Hypothalamus (tissue), 51 donors: ENCODE results near the gene VSTM2L.

Experiments used
- DNase-seq, 51 donors: peaks; one replicate each; lab custom pipeline; 2025; lab: John Stamatoyannopoulos, UW

Gene VSTM2L

DNA sequence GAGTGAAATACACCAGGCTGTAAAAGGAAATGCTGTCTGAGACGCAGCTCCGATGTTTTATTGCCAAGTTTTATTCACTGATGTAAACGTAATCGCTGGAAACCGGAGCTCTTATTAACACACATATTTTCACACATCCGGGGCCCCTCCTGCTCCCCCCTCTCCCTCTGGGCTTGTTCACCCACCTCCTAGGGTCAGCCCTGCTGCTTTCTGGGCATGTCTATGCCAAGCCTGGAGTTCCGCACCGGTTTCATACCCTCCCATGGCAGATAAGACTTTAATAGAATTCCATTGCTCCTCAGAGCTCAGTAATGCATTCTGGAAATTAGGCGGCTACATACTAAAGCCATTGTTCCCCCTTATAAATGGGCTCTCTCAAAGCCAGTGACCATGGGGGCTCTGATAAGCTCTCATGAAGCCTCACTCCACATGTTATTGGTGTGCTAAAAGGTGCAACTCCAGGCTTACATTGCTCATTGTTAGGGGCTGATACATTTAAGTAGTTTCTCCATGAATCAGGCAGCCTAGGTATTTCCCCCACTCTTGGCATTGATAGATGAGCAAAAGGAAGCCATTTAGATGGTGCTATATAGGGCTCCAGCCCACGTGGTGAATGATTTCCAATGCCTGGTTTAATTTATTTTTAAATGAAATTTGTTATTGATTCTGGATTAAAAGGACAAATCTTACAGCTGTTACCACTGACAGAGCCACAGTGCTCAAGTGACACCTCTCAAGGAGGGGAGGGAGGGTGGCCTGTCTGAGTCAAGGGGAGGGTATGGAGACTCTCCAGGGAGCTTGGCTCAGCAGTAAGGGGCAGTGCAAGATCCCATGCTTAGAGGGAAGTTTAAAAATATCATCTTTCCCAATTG is 4.5 kb upstream of the VSTM2L start:
- no peak for DNase-seq

DNA sequence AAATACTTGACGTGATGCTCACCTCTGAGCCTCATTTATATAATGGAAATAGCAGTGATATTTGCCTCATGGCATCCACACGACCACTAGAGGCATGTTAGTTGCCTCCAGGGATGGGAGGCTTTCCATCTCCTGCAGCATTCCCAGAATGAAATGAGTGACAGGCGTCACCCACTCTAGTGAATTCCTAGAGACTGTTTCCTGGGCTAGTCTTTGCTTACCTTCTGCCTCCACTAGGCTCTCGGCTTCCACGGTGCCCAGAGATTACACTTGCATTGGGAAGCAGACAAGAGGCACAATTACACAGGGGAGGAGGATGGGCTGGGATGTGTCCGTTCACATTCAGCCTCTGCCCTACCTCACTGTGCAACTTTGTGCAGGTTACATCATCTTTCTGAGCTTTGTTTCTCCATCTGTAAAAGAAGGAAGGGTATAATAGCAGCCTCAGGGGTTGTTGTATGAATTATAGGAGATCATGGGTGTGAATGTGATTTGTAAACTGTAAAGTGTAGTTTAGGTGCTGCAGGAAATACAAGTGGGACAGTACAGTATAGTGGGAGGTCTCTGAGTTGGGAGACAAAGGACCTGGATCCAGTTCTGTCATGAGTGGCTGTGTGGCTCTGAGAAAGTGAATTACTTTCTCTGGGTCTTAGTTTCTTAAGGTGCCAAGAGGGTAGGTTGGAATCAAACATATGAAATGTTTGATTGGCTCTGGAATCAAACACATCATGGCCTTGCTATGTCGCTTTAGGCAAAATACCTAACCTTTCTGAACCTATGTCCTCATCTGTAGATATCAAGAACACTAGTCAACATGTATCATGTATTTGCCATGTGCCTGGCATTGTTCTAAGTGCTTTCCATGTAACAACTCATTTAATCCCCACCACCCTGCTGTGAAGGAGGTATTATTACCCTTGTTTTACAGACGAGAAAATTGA is 3.6 kb upstream of the VSTM2L start:
- no peak for DNase-seq

DNA sequence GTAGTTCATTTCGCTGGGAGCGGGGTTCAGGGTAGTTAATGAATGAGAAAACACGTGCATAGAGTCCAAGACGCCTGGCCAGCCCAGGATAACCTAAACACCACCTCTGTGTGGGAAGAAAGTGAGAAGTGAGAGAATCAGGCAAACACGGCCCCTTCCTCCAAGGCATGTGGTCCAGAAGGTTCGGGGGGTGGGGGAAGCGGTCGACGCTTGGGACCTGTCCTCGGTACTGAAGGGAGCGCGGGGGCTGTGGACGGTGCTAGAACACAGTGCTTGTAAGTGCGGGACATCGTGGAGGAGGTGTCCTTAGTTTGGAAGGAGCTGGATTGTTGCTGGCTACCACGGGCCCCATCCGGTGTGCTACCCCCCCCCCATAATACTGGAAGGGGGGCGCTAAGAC is 1.7 kb upstream of the VSTM2L start:
- DNase-seq: no peak

DNA sequence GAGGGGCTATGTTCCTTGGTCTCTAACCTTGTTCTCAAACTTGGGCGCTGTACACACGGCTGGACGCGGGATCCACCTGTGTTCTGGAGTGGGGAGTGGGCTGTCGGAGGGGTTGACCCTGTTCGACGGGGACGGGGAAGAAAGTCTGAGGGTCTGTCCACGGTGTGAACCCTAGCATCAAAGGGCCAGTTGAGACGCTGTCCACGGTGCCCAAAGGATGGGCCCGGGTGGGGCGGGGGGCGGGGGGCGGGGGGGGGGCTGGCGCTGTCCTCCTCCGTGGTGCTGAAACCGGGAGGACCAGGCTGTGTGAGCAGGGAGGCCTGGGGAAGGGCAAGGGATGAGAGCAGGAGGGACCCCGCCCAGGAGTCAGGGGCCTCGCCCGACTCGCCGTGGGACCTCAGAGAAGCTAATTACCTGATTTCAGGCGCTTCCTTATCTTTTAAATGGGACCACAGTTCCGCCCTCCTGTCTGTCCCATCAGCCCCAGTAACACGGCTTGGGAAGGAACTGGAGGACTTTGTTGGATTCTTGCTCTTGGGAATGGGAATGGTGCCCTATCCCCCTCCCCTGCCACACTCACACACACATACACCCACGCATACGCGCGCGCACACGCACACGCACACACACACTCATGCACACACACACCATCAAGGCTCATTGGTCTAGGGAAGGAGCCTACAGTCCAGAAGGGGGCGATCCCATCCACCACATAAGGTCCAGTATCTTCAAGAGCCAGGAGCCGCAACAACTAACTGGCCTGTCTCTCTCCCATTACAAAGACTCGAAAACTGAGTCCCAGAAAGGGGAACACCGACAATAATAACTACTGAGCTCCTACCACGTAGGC is 1.0 kb upstream of the VSTM2L start:
- peak in 12 of 51 donors; percentile 5 to 26 (median 12) for DNase-seq

DNA sequence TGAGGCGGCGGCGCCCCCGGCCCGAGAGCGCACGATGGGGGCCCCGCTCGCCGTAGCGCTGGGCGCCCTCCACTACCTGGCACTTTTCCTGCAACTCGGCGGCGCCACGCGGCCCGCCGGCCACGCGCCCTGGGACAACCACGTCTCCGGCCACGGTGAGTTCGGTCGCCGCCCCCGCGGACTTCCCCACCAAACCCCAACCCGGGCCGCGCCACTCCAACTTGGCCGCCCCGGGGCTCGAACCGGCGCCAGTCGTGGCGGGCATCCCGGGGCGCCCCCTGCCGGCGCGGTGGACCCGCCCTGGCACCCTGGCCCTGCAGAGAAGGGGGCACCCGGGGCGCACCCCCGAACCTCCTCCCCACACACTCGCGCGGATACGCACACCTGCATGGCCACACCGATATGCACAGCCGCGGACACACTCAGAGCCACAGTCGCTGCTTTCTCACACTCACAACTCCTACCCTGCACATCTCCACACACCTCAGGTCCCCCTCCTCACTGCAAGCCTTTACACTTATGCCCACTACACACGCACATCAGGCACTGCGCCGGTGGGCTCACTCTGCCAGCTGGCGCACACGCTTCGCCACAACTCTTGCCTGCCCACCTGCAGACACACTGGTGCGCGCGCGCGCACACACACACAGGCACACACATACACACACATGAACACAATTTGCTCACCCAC is 535 bp downstream of the VSTM2L start:
- DNase-seq: peak in 3 of 51 donors; percentile 16 to 21 (median 20)

DNA sequence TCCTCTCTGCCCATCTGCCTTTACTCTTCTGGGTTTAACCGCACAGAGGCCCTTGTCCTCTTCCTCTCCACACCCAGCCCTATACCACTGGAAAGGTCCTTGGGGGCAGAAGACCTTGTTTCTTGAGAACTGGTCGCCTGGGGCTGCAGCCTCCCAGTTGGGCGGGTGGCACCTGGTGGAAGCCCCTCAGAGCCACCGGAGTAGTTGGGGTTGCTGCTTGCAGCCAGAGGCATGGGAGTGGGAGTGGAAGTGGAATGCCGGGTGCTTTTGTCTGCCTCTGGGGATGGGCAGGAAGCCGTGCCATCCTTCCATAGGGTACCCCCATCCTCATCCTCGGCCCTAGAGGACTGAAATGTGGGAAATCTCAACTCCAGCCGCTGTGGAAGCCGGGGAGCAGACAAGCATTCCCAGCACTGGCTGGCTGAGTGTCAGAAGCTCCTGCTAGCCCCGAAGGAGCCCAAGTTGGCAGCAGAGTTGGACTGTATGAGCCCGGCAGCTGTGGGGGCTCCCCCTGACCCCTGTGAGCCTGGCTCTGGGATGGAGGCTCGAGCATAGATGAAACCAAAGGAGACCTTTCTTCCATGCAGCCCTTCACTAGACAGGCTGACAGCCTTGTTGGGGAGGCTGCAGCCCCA is 1.2 kb downstream of the VSTM2L start:
- no peak for DNase-seq

DNA sequence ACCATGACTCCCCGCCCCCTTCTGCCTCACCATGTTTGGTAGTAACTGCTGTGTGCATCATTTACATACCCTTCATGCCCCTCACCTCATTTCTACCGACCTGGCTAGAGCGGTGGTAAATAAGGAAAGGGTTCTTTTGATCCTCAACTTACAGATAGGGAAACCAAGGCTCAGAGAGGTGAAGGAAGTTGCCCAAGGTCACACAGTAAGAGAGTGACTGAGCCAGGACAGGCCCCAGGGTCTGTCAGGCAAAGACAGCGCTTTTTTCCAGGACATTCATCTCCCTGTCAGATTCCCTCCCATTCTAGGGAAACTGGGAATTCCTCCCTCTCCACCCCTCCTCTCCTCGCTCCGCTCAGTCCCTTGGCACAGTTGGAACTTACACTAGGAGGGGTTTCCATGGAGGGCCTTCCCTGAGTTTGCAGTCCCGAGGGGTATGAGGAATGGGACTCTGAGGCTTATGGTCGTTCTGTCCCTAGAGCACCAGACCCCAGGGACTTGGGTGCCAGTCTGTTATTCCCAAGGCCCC is 2.0 kb downstream of the VSTM2L start:
- no peak for DNase-seq

DNA sequence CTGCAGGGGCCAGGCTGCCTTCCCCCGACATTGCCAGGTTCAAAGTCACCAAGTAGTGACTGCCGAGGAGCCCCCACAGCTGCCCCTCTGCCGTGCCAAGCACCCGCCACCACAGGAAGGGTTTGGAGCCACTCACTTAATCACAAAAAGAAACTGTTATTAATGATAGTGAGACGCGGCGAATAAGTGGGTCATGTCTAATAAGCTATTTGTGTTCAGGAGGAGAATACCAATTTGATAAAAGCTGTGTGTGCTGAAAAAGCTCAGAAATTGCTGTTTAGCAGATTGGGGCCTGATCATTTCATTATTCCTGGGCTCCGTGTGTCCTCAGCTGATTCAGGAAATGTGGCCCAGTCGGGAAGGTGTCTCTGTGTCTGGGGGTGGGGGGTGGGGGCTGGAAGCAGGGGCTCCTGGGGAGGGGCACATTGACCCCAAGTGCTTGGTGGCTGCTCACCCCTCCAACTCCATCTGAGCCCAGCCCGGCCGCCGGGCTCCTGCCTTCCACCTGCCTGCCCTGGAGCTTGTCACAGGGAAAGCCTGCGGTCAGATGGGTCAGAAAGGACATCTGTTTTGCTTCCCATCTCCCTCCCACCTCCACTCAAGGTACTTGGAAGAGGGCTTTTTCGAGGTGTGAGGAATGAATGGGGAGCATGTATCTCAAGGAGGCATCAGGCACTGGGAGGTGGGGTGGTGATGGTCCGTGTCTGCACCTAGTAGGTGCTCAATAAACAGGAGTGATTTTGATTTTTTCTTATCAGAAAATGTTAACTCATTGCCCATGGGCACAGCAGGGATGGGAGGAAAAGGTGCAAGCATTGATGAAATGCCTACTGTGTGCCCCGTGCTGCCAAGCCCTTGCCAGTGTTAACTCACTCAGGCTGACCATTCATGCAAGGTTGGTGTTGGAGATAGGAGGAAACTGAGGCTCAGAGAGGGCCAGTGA is 3.0 kb downstream of the VSTM2L start:
- no peak for DNase-seq

DNA sequence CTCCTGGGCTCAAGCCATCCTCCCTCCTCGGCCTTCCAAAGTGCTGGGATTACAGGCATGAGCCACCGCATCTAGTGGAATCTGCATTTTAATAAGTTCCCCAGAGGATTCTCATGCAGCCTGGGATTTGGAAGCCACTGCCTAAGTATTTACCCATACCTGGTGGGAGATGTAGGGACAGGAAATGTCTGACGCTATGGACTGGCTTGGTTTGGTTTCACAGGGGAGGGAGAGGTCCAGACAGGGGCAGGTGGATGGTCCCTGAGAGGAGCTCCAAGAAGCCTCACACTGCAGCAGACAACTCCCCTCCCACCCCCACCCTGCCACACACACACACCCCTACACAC is 4.4 kb downstream of the VSTM2L start:
- no peak for DNase-seq

DNA sequence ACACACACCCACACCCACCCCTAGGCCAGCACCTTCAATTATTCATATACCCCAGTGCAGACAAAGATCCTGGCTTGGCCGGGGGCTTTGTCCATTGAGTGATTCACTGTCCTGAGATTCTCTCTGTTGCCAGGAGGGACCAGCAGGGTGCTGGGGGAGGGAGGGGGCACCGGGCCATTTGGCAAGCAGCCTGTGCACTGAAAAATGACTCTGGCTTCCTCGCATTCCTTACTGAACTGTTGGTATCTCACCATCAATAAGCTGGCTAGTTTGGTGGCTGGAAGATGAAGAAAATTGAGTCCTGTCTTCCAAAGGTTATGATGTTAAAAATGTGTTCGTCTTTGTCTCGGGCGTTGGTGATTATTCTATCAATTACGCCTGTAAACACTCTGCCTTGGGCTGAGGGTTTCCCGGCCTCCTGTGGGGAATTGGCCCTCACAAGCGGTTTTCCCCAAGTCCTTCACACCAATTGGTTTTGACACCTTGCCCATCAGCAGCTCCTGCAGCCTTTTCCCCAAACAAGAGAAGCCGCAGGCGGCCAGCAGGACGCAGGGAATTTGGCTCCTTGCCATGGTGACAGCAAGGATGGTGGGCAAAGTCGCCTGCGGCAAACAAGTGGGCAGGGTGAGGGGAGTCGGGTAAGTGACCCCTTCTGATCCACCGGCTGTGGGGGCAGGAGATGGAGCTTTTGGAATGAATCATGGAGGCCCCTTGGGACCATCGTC is 4.9 kb downstream of the VSTM2L start:
- DNase-seq: peak in 5 of 51 donors; percentile 15 to 24 (median 15)

DNA sequence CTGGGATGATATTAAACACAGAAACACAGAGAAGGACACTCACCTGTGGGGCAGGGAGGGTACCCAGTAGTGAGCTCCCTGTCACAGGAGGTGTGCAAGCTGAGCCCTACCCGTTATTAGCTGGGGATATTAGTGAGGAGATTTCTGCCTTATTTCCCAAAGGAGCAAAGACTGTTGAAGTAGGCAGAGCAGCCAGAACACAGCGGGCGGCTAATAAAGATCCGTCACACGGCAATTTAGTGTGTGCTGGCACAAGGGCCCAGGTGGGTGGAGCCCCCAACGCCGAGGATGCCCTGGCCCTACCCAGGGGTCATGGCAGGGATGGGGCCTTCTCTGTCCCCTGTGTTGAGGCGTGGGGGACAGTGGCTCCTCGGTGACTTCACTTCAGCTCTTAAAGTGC is 8.3 kb downstream of the VSTM2L start:
- no peak for DNase-seq

DNA sequence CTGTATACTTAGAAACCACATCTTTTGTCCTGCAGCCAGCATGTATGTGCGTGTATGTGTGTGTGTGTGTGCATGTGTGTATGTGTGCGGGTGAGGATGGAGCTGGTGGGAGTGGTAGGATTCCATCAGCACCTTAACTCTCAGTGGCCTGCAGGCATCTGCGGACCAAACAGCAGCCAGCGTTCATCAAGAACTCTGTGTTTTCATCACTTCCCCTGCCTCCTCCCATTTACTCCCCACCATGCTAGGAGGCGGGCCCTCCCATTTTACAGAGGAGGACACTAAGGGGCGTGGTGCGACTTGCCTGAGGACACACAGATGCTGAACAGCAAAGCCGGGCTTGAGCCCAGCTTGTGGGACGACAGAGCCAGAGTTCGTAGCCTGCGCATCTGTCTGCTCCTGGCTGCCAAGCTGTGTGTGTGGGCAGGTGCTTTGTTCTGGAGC is 8.9 kb downstream of the VSTM2L start:
- peak in 4 of 51 donors; percentile 5 to 54 (median 12) for DNase-seq

DNA sequence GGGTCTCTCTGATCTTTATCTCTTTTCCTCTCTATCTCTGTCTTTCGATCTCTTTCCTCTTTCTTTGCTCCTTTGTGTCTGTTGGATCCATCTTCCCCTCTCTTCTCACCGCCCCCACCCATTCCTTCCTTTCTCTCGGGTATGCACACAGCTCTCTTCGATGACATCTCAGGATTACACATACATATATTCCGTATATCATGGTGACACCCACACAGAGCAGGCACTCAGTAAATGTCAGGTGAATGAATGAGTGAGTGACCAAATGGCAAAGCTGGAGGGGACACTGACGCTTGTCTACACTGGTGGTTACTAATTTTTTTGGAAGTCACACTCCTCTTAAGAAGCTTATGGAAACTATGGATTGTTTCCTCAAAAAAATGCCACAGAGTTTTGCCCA is 9.9 kb downstream of the VSTM2L start:
- DNase-seq: peak in 1 of 51 donors; percentile 37

DNA sequence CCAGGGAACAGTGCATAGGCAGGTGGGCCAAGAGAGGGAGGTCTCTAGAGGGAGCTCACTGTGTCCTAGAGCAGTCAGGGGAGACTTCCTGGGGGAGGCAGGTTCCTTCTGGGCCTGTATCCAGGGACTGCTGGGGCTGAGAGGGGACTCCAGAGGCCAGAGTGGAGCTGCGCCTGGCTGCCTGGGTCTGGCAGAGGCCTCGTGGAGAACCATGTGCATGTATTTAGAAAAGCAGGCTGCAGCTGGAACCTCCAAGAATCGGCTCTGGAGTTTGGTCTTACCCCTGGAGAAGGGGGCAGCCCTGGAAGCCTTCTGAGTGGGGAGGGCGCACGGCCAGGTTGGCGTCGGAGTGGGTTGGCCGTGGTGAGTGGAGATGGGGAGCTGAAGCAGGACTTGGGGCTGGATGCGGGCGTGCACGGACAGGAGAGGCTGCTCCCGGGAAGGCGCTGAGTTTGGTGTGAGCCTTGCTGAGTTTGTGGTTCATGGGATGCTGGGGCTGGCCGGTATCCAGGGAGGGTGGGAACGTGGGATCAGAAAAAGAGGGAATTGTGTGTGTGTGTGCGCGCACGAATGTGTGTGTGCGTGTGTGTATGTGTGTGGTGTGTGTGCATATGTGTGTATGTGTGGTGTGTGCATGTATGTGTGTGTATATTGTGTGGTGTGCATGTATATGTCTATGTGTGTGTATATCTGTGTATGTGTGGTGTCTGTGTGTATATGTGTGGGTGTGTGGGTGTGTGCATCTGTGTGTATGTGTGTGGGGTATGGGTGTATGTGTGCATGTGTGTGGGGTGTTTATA is 10.8 kb downstream of the VSTM2L start:
- DNase-seq: no peak

DNA sequence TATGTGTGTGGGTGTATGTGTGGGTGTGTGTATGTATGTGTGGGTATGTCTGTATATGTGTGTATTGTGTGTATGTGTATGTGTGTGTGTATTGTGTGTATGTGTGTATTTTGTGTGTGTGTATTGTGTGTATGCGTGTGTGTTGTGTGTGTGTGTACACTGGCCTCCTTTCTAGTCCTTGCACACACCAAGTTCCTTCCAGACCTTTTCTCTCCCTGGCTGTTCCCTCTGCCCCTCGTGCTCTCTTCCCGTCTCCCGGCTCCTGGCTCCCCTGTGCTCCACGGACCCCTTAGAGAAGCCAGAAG is 11.4 kb downstream of the VSTM2L start:
- no peak for DNase-seq

DNA sequence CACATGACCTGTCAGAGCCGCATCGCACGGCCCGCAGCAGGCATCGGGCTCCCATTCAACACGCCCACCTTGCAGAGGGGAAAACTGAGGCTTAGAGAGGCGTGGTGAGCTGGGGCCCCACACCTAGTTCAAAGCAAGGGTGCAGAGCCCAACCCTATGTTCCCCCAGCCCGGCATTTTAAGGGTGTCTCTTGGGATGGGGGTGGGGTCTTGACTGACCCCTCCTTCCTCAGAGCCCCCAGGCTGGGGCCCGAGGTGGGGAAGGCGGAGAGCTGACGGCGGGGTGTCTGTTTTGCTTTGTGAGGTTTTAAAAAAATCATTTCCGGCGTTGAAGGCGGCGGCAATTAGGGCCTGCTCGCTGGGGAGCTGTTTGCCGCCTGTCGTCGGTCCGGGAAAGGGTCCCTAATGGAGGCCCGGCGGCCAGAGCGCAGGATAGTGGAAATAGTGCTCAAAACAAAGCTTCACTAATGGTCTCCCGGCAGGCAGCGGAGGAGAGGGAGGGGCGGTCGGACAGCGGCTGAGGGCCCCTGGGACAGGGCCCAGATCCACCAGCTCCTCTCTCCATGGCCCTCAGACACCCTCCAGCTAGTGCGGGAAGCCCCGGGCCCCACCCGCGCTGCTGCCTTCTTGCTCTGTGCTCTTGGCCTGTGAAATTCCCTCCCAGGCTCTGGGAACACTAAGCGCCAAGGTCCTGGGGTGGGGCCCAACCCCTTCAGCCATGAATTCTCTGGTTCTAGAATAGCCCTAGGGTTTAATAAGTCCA is 11.9 kb downstream of the VSTM2L start:
- DNase-seq: peak in 4 of 51 donors; percentile 11 to 25 (median 16)
